HepG2 (cell line): ENCODE measurements around the gene BMPR1B.
"Not testable (repeated sequence)": the region's sequence is repeated elsewhere in the genome, so short reads cannot be mapped to it uniquely, and the experiment has no call there.

Source experiments
- CTCF ChIP-seq: sonication (generic); formaldehyde crosslinking; IDR thresholded peaks from 2 replicates; pipeline ENCODE4 v1.5.0; 2020; ENCODE audit warnings: mild to moderate bottlenecking, missing genetic modification reagents, moderate library complexity
- ELF4 ChIP-seq: sonication (generic); formaldehyde crosslinking; IDR thresholded peaks from 2 replicates; pipeline ENCODE4 v1.5.0; 2020; ENCODE audit warnings: missing genetic modification reagents, mild to moderate bottlenecking, moderate library complexity, borderline replicate concordance
- GABPB1 ChIP-seq: IDR thresholded peaks from 2 replicates; pipeline ENCODE4 v1.6.1; 2016; ENCODE audit warnings: mild to moderate bottlenecking, missing genetic modification reagents, moderate library complexity, missing compliant biosample characterization
- MXI1 ChIP-seq: IDR thresholded peaks from 3 replicates; pipeline ENCODE4 v1.6.1; 2012; ENCODE audit warnings: low read depth, low read length, inconsistent platforms, borderline replicate concordance
- NR1H2 ChIP-seq: sonication (generic); formaldehyde crosslinking; IDR thresholded peaks from 2 replicates; pipeline ENCODE4 v1.8.1; 2022; ENCODE audit warnings: low read depth, missing genetic modification reagents, borderline replicate concordance
- PAWR ChIP-seq: sonication (generic); formaldehyde crosslinking; IDR thresholded peaks from 2 replicates; pipeline ENCODE4 v1.4.0; 2020; ENCODE audit warnings: missing genetic modification reagents, mild to moderate bottlenecking, borderline replicate concordance
- PHF20 ChIP-seq: sonication (generic); formaldehyde crosslinking; IDR thresholded peaks from 2 replicates; pipeline ENCODE4 v1.5.0; 2020; ENCODE audit warnings: mild to moderate bottlenecking, missing genetic modification reagents
- REST ChIP-seq, 2 experiments: IDR thresholded peaks; 2 replicates each; pipeline ENCODE4 v1.6.1; 2011 to 2012; ENCODE audit warnings: low read length in 2 of 2, borderline replicate concordance in 1 of 2, low read depth in 1 of 2, mild to moderate bottlenecking in 1 of 2, moderate library complexity in 1 of 2
- TAF15 ChIP-seq: fragments of 200-400 bp; formaldehyde crosslinking; IDR thresholded peaks from one replicate; pipeline ENCODE4 v1.6.1; 2018; ENCODE audit warnings: mild to moderate bottlenecking, low read depth, low read length; ENCODE audit not compliant: poor library complexity, severe bottlenecking
- ZBTB10 ChIP-seq: sonication (generic); formaldehyde crosslinking; IDR thresholded peaks from 2 replicates; pipeline ENCODE4 v1.4.0; 2020; ENCODE audit warnings: missing genetic modification reagents, borderline replicate concordance
- ZNF143 ChIP-seq: sonication (generic); formaldehyde crosslinking; IDR thresholded peaks from 2 replicates; pipeline ENCODE4 v1.4.0; 2020; ENCODE audit warnings: missing genetic modification reagents
- ZNF775 ChIP-seq: sonication (generic); formaldehyde crosslinking; IDR thresholded peaks from 2 replicates; pipeline ENCODE4 v1.4.0; 2020; ENCODE audit warnings: missing genetic modification reagents, mild to moderate bottlenecking, moderate library complexity, borderline replicate concordance

GRCh38 chr4:95139424-95139823, 381.7 kb downstream of the BMPR1B start:
- not testable (repeated sequence) for TF ChIP-seq ZNF143 (CRISPR knock-in tag); ZBTB10 (CRISPR knock-in tag); ZNF775 (CRISPR knock-in tag); NR1H2 (CRISPR knock-in tag); REST (IDR thresholded peaks at IDR 0.05; ENCODE audit: borderline replicate concordance in 1 of 2, low read depth in 1 of 2, low read length in 2 of 2); CTCF (CRISPR knock-in tag); MXI1; TAF15; ELF4 (CRISPR knock-in tag); PHF20 (CRISPR knock-in tag); PAWR (CRISPR knock-in tag)
- peak; percentile 40; the same call in 1 of the 2 replicates for TF ChIP-seq GABPB1
